CD14-positive monocyte (primary cell): ENCODE results near the gene KNTC1. TPM values are rescaled to one million over a fixed set of nuclear protein-coding genes. Genes with fewer than 3 reads are reported as not detected.
"Not testable (repeated sequence)": the region's sequence is repeated elsewhere in the genome, so short reads cannot be mapped to it uniquely, and the experiment has no call there.

ENCODE experiments used
- DNase-seq, 3 donors: peaks; one replicate each; pipeline ENCODE4 v3.0.0-alpha.2; 2011 to 2022
- H2AFZ ChIP-seq: 2 replicates; pipeline ENCODE4 v1.6.0; 2012; ENCODE audit warnings: mild to moderate bottlenecking, low read depth, low read length, inconsistent platforms; ENCODE audit not compliant: insufficient read depth, poor library complexity, severe bottlenecking
- H3K27ac ChIP-seq, 2 donors: 1 replicate in 1 of 2; 2 replicates in 1 of 2; pipeline ENCODE4 v1.5.1; 2012 to 2013; ENCODE audit warnings: low read length in 2 of 2, control low read depth in 1 of 2, inconsistent platforms in 1 of 2, low read depth in 1 of 2, mild to moderate bottlenecking in 1 of 2
- H3K27me3 ChIP-seq, 2 donors: one replicate each; pipeline versions ENCODE4 v1.6.0 to v1.6.1; 2011 to 2013; ENCODE audit warnings: low read length in 2 of 2; ENCODE audit not compliant: control insufficient read depth in 2 of 2, insufficient read depth in 2 of 2
- H3K36me3 ChIP-seq, 2 donors: replicated peaks in 1 of 2; 1 replicate in 1 of 2; 2 replicates in 1 of 2; pipeline versions ENCODE4 v1.5.1 to v1.6.1; 2012 to 2013; ENCODE audit warnings: low read length in 2 of 2, control low read depth in 1 of 2, inconsistent platforms in 1 of 2, mild to moderate bottlenecking in 1 of 2; ENCODE audit not compliant: insufficient read depth in 2 of 2, control insufficient read depth in 1 of 2
- H3K4me1 ChIP-seq, 2 donors: 1 replicate in 1 of 2; 2 replicates in 1 of 2; pipeline versions ENCODE4 v1.5.1 to v1.6.1; 2012 to 2013; ENCODE audit warnings: low read length in 2 of 2, control low read depth in 1 of 2, inconsistent platforms in 1 of 2, mild to moderate bottlenecking in 1 of 2, moderate library complexity in 1 of 2; ENCODE audit not compliant: insufficient read depth in 2 of 2, control insufficient read depth in 1 of 2
- H3K4me2 ChIP-seq: replicated peaks from 2 replicates; pipeline ENCODE3; 2012; ENCODE audit warnings: low read length, moderate library complexity, mild to moderate bottlenecking; ENCODE audit not compliant: poor library complexity, severe bottlenecking; ENCODE audit errors: extremely low read depth
- H3K4me3 ChIP-seq, 3 experiments: fragments of 200-600 bp in 1 of 3; sonication (generic) in 1 of 3; replicated peaks in 1 of 3; 1 replicate in 2 of 3; 2 replicates in 1 of 3; pipeline ENCODE4 v1.5.1; 2011 to 2013; ENCODE audit warnings: low read length in 3 of 3, mild to moderate bottlenecking in 3 of 3, control low read depth in 2 of 3, low read depth in 2 of 3, inconsistent platforms in 1 of 3, moderate library complexity in 1 of 3
- H3K79me2 ChIP-seq: 2 replicates; pipeline ENCODE4 v1.6.0; 2012; ENCODE audit warnings: mild to moderate bottlenecking, control low read depth, inconsistent platforms, low read length, moderate library complexity; ENCODE audit not compliant: insufficient read depth
- H3K9ac ChIP-seq: 2 replicates; pipeline ENCODE4 v1.6.0; 2017; ENCODE audit warnings: low read length, mild to moderate bottlenecking; ENCODE audit not compliant: insufficient read depth, poor library complexity, severe bottlenecking
- H3K9me3 ChIP-seq, 2 donors: replicated peaks in 1 of 2; 1 replicate in 1 of 2; 2 replicates in 1 of 2; pipeline versions ENCODE4 v1.5.1 to v1.6.1; 2012 to 2013; ENCODE audit warnings: low read length in 2 of 2, control low read depth in 1 of 2; ENCODE audit not compliant: control insufficient read depth in 1 of 2, insufficient read depth in 1 of 2
- H4K20me1 ChIP-seq: 2 replicates; pipeline ENCODE4 v1.6.0; 2012; ENCODE audit warnings: mild to moderate bottlenecking, low read length, control low read depth, moderate library complexity; ENCODE audit not compliant: insufficient read depth
- H3K27ac Mint-ChIP-seq, 7 donors: one replicate each; pipeline ENCODE4 v1.8.0; 2020; ENCODE audit warnings: mild to moderate bottlenecking in 7 of 7, mixed read lengths in 7 of 7, moderate library complexity in 6 of 7, inconsistent platforms in 2 of 7
- H3K27me3 Mint-ChIP-seq, 3 donors: one replicate each; pipeline ENCODE4 v1.8.0; 2021 to 2022; ENCODE audit warnings: low read depth in 3 of 3, mild to moderate bottlenecking in 3 of 3, mixed read lengths in 3 of 3, moderate library complexity in 3 of 3, inconsistent platforms in 1 of 3
- H3K36me3 Mint-ChIP-seq, 2 donors: one replicate each; pipeline ENCODE4 v1.8.0; 2020; ENCODE audit warnings: mixed read lengths in 2 of 2, inconsistent platforms in 1 of 2, mild to moderate bottlenecking in 1 of 2
- H3K4me1 Mint-ChIP-seq: one replicate; pipeline ENCODE4 v1.8.0; 2020; ENCODE audit warnings: mild to moderate bottlenecking, mixed read lengths
- H3K4me3 Mint-ChIP-seq, 2 donors: one replicate each; pipeline ENCODE4 v1.8.0; 2020; ENCODE audit warnings: mild to moderate bottlenecking in 2 of 2, mixed read lengths in 2 of 2, moderate library complexity in 1 of 2
- H3K9me3 Mint-ChIP-seq, 7 donors: one replicate each; pipeline ENCODE4 v1.8.0; 2020 to 2022; ENCODE audit warnings: mixed read lengths in 7 of 7, mild to moderate bottlenecking in 6 of 7, moderate library complexity in 6 of 7, inconsistent platforms in 2 of 7
- WGBS: methylation state at CpG from one replicate; pipeline ENCODE4 v1.1.5; 2013; ENCODE audit warnings: missing lambda C conversion rate; ENCODE audit not compliant: insufficient coverage; 5-methylcytosine and 5-hydroxymethylcytosine counted together
- intact Hi-C, 2 donors: fragments of 100-400 bp; cut with micrococcal nuclease; formaldehyde crosslinking; loops; one replicate each; pipeline versions ENCODE4 v1.15.0 to v1.15.1; 2023
- polyA plus RNA-seq, 3 donors: library from polyadenylated mRNA; depleted of rRNA in 1 of 3; unstranded in 2 of 3; stranded (reverse) in 1 of 3; fragments of 300-500 nt in 2 of 3; fragments of >200 nt in 1 of 3; fragmentation: Illumina TruSeq in 2 of 3; gene quantifications; 1 replicate in 2 of 3; 2 replicates in 1 of 3; pipeline ENCODE4 v1.2.3, GENCODE V29; 2012 to 2021
- TF ChIP-seq, protein P1 (sequence below): fragments of 200-600 bp; IDR thresholded peaks from one replicate; pipeline ENCODE4 v1.8.0; 2022; ENCODE audit warnings: antibody characterized with exemption, mild to moderate bottlenecking

Gene KNTC1
- polyA plus RNA-seq, 3 donors = 0.65 to 10.3 (median 0.81) TPM

GRCh38 chr12:122563361-122563760 is 36.3 kb downstream of the KNTC1 start:
- no peak overlapping the region for H3K4me3 Mint-ChIP-seq
- H3K4me1 ChIP-seq = no peaks in the 10 kb centered on the region
- H3K27ac Mint-ChIP-seq = no peak overlapping the region
- H3K4me3 ChIP-seq = no peak overlapping the region
- H3K9me3 ChIP-seq = no peaks in the 10 kb centered on the region
- TF ChIP-seq, protein P1, sequence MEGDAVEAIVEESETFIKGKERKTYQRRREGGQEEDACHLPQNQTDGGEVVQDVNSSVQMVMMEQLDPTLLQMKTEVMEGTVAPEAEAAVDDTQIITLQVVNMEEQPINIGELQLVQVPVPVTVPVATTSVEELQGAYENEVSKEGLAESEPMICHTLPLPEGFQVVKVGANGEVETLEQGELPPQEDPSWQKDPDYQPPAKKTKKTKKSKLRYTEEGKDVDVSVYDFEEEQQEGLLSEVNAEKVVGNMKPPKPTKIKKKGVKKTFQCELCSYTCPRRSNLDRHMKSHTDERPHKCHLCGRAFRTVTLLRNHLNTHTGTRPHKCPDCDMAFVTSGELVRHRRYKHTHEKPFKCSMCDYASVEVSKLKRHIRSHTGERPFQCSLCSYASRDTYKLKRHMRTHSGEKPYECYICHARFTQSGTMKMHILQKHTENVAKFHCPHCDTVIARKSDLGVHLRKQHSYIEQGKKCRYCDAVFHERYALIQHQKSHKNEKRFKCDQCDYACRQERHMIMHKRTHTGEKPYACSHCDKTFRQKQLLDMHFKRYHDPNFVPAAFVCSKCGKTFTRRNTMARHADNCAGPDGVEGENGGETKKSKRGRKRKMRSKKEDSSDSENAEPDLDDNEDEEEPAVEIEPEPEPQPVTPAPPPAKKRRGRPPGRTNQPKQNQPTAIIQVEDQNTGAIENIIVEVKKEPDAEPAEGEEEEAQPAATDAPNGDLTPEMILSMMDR = no peak
- H3K4me2 ChIP-seq = no peak overlapping the region
- no peak for DNase-seq
- H3K36me3 Mint-ChIP-seq = peaks cover 18 to 59% of the 10 kb centered on the region in 2 donors
- no peaks in the 10 kb centered on the region for H3K79me2 ChIP-seq
- no peaks in the 10 kb centered on the region for H4K20me1 ChIP-seq
- H3K9me3 Mint-ChIP-seq = no peaks in the 10 kb centered on the region
- H3K9ac ChIP-seq = no peak overlapping the region
- peaks cover 14 to 57% of the 10 kb centered on the region in 2 donors for H3K36me3 ChIP-seq
- intact Hi-C loops = no loop called here
- H3K27me3 Mint-ChIP-seq = no peaks in the 10 kb centered on the region
- peaks cover 3% of the 10 kb centered on the region for H3K4me1 Mint-ChIP-seq
- H3K27me3 ChIP-seq = no peaks in the 10 kb centered on the region
- no peak overlapping the region for H3K27ac ChIP-seq
- WGBS = no CpG with 5 or more reads among the region's 4 CpGs
- H2AFZ ChIP-seq = no peak overlapping the region

- H3K9me3 Mint-ChIP-seq = not testable (repeated sequence)
- peak overlapping the region in 1 of 7 donors; percentile 21 for H3K27ac Mint-ChIP-seq
These were observed 39.8 kb downstream of the KNTC1 start for GRCh38 chr12:122566816-122567215.

More at GRCh38 chr12:122566816-122567215, 39.8 kb downstream of the KNTC1 start:
- H3K36me3 Mint-ChIP-seq = peaks cover 36 to 73% of the 10 kb centered on the region in 2 donors
- H3K9me3 ChIP-seq, H3K27me3 ChIP-seq, H3K4me1 Mint-ChIP-seq, H2AFZ ChIP-seq, H3K27ac ChIP-seq, H3K27me3 Mint-ChIP-seq, H3K79me2 ChIP-seq, intact Hi-C loops, H3K4me1 ChIP-seq, H3K4me3 ChIP-seq, H3K4me3 Mint-ChIP-seq, H4K20me1 ChIP-seq, H3K9ac ChIP-seq, H3K4me2 ChIP-seq, DNase-seq: not testable (repeated sequence)
- WGBS = 100% methylated on average over 4 of the region's 5 CpGs
- peaks cover 28 to 74% of the 10 kb centered on the region in 2 donors for H3K36me3 ChIP-seq
